GM19035 (cell line): ENCODE measurements around the gene VAV1.
"Not testable (repeated sequence)": the region's sequence is repeated elsewhere in the genome, so short reads cannot be mapped to it uniquely, and the experiment has no call there.

Experiments
- ATAC-seq: cut with Tn5 transposase; IDR thresholded peaks from one replicate; pipeline ENCODE4 v1.9.1; 2021; ENCODE audit not compliant: unreplicated experiment

Gene VAV1

GRCh38 chr19:6812612-6813011, 40.1 kb downstream of the VAV1 start:
- no peak for ATAC-seq

DNA sequence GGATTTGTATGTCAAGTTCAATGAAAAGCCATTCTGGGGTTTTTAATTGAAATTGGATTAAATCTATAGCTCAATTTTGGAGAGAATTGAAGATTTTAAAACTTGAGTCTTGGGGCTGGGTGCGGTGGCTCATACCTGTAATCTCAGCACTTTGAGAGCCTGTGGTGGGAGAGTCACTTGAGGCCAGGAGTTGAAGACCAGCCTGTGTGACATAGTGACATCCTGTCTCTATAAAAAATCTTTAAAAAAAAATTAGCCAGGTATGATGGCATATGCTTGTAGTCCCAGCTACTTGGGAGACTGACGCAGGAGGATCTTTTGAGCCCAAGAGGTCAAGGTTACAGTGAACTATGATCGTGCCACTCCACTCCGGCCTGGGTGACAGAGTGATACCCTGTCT, 41.2 kb downstream of the VAV1 start:
- no peak for ATAC-seq

GRCh38 chr19:6817179-6817578, 44.7 kb downstream of the VAV1 start:
- ATAC-seq: no peak

- no peak for ATAC-seq
Measured at GRCh38 chr19:6818246-6818645, 45.7 kb downstream of the VAV1 start.

- no peak for ATAC-seq
Measured at GRCh38 chr19:6819323-6819722, 46.8 kb downstream of the VAV1 start.

GRCh38 chr19:6820237-6820636, 47.7 kb downstream of the VAV1 start:
- ATAC-seq: no peak

DNA sequence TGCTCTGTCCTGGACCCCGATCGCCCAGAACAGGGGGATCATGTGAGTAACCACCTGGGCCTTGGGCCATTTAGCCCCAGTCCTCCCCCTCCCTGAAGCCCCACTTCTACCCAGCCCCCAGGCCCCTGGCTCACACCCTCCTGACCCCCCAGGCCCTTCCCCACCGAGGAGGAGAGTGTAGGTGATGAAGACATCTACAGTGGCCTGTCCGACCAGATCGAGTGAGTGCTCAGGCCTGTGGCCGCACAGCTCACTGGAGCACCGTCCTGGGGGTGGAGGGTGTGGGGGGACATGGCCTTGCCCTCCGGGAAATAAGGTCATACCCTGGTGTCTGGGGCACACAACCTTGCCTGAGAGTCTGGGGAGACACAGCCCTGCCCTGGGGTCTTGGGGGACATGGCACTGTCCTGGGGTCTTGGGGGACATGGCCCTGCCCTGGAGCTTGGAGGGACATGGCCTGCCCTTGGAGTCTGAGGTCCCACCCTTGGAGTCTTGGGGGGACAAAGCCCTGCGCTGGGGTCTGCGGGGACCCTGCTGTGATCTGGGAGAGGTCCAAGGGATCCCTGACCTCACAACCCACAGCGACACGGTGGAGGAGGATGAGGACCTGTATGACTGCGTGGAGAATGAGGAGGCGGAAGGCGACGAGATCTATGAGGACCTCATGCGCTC, 49.3 kb downstream of the VAV1 start:
- no peak for ATAC-seq

DNA sequence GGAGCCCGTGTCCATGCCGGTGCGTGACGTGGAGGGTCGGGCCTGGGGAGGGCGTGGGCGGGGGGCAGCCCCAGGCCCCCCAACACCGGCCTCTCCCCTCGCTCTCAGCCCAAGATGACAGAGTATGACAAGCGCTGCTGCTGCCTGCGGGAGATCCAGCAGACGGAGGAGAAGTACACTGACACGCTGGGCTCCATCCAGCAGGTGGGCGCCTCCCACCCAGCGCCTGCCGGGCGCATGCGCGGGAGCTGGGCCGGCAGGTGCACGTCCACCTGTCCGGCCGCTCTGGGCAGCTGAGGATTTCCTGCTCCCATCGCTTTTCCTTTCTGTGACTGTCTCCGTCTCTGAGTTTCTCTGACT, 49.8 kb downstream of the VAV1 start:
- ATAC-seq: no peak

DNA sequence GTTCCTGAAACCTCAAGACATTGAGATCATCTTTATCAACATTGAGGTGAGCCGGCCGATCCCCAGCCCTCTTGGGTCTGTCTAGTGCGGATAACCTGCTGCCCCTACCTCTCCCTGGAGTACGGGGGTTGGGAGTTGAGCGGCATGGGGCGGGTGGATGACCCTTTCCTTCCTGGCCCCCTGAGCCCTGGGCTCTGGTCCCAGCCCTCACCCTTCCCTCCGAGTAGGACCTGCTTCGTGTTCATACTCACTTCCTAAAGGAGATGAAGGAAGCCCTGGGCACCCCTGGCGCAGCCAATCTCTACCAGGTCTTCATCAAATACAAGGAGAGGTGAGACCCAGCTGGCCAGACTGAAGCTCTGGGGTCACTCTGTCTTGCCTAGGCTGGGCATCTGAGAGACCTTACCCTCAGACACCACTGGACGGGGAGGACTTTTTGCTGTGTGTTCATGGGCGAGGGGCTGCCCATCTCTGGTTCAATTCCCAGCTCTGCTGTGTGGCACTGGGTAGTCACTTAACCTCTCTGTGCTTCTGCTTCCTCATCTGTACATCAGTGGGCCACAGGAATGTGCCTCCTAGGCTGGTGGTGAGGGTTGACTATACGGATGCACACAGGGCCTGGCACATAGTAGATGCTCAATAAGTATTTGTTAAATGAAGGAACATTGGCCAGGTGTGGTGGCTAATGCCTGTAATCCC, 52.7 kb downstream of the VAV1 start:
- ATAC-seq: no peak

DNA sequence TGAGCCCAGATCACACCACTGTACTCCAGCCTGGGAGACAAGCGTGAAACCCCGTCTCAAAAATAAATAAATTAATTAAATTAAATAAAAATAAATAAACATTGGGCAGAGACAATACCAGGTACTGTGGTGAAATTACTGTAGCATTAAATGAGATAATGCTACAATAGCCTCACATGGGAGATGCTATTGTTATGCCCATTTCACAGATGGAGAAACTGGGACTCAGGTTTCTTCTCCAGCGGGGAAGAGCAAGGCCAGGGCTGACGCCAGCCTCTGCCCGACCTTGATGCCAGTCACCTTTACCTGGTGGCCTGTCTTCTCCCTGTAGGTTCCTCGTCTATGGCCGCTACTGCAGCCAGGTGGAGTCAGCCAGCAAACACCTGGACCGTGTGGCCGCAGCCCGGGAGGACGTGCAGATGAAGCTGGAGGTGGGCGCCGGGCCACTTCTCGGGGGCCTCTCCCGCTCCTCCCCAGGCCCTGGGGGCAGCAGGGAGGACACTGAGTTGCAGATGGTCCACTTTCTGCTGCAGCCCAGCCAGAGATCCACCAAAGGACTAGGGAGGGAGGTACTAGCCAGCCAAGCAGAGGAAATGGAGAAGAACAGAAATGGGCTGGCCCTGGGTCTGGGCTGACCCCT, 53.9 kb downstream of the VAV1 start:
- no peak for ATAC-seq

GRCh38 chr19:6828306-6828697, 55.8 kb downstream of the VAV1 start:
- ATAC-seq: no peak

DNA sequence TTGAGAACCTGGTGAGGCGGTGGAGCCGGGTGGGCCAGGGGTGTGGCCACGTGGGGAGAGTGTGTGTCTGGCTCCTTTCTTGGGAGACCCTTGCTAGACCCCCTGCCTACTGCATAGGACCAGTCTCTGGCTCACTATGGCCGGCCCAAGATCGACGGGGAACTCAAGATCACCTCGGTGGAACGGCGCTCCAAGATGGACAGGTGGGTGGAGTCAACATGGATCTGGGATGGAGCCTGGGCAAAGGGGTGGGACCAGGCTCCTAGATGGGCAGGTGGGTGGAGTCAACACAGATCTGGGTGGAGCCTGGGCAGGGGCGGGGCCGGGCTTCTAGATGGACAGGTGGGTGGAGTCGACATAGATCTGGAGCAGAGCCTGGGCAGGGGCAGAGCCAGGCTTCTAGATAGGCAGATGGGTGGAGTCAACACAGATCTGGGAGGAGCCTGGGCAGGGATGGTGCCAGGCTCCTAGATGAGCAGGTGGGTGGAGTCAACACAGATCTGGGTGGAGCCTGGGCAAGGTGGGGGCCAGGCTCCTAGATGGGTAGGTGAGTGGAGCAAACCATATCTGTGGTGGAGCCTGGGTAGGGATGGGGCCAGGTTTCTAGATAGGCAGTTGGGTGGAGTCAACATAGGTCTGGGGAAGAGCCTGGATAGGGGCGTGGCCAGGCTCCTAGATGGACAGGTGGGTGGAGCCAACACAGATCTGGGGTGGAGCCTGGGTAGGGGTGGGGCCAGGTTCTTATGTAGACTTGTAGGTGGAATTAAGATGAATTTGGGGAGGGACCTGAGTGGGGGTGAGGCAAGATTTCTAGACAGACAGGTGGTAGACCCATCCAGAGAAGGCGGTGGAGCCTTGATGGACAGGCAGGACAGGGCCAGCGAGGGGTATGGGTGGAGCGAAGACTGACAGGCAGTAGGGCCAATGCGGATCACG, 56.5 kb downstream of the VAV1 start:
- ATAC-seq: no peak

DNA sequence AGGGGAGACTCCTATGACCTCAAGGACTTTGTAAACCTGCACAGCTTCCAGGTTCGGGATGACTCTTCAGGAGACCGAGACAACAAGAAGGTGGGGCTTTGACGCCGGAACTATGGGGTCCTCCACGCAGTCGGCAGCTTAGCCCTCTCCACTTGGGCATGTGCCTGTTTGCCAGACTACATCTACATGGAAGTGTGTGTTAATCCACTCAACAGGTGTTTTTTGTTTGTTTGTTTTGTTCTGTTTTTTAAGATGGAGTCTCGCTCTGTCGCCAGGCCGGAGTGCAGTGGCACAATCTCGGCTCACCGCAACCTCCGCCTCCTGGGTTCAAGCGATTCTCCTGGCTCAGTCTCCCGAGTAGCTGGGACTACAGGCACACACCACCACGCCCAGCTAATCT, 57.3 kb downstream of the VAV1 start:
- ATAC-seq: not testable (repeated sequence)

DNA sequence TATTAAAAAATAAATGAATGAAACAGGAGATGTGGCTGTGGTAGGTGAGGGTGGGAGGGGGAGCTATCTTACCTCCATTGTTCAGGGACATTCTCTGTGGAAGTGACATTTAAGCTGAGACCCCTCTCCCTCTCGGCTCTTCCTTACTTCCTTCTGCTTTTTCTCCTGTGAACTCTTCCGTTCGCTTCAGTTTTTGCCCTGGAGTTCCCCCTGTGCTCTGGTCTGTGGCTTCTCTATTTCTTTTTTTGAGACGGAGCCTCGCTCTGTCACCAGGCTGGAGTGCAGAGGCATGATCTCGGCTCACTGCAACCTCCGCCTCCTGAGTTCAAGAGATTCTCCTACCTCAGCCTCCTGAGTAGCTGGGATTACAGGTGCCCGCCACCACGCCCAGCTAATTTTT, 58.6 kb downstream of the VAV1 start:
- not testable (repeated sequence) for ATAC-seq

GRCh38 chr19:6832412-6832811, 59.9 kb downstream of the VAV1 start:
- ATAC-seq: no peak

DNA sequence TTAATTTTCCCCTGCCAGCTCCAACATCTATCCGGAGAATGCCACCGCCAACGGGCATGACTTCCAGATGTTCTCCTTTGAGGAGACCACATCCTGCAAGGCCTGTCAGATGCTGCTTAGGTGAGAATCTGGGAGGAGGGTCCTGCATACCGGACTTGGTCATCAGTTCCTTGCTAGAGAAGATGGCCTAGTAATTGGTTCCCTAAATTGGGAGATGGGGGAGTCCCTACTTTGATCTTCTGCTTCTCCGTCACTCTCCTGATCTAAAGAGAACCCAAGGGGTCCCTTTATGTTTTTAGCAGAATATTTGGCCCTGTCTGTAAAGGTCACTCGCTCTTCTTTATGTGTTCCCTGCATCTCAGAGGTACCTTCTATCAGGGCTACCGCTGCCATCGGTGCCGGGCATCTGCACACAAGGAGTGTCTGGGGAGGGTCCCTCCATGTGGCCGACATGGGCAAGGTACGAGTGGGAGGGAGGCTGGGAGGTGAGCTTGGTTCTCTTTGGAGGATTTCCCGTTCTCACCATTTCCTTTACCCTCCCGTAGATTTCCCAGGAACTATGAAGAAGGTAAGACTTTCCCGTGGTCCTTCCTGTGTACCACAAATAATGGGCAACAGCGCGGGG, 60.8 kb downstream of the VAV1 start:
- no peak for ATAC-seq

DNA sequence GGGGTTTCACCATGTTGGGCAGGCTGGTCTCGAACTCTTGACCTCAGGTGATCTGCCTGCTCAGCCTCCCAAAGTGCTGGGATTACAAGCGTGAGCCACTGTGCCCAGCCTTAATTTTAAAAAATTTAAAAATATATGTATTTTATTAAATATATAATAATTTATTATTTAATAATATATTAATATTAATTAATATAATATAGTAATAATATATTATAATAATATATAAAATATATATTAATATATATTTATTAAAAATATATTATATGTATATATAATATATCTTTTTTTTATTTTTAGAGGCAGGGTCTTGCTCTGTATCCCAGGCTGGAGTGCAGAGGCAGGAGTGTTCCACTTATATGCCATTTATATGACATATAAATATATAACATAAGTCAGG, 61.9 kb downstream of the VAV1 start:
- no peak for ATAC-seq

GRCh38 chr19:6835501-6835900, 63.0 kb downstream of the VAV1 start:
- ATAC-seq: no peak

DNA sequence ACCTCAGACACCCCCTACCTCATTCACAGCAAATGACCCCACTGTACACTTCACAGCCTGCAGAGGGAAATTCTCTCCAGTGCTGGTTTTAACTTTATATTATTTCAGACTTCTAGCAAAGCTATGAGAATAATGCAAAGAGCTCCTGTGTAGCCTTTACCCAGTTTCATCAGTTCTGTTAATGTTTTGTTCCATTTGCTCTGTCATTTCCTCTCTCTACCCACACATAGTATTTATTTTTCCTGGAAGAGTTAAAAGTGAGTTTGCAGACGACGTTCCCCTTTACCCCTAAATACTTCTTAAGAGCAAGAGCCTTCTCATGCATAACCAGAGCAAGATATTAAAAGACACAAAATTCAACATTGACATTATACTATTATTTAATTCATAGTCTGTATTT, 65.0 kb downstream of the VAV1 start:
- no peak for ATAC-seq

GRCh38 chr19:6838062-6838655, 65.7 kb downstream of the VAV1 start:
- no peak for ATAC-seq
